Measurements from ENCODE around the gene CTTN. TPM values are rescaled to one million over a fixed set of nuclear protein-coding genes. Genes with fewer than 3 reads are reported as not detected.
A peak's percentile ranks its signal among the peaks of the same experiment; 100 is the strongest.

Gene CTTN
- total RNA-seq, 1 experiment from 2014 or later = 224 TPM

DNA sequence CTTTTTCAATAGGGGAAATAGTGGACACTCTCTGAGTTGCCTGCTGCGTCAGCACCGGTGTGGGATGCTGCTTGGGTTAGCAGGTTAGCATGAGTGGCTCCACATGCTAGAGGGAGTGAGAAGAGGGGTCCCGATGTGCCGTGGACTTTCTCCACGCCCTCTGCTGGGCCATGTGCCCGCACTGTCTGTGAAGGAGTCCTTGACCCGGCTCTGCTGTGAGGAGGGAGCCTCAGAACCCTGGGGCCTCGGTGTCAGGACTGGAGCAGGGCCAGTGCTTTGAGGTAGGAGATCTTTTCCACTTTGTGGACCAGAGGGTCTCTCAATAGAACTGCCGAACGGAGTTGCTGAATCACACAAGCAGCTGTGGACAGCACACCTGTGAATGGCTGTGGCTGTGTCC is 14.8 kb downstream of the CTTN start:
- Histone ChIP-seq H3K14ac (ENCODE audit: insufficient read depth, low read length) (no peak overlapping the region), H3K9me3 (ENCODE audit: control insufficient read depth, low read depth, low read length) (no peaks in the 10 kb centered on the region), H3K23me2 (ENCODE audit: insufficient read length, low read depth, low read length, poor library complexity, severe bottlenecking) (no peaks in the 10 kb centered on the region), H3K56ac (ENCODE audit: insufficient read length, low read depth, low read length) (no peak overlapping the region), H3K23ac (ENCODE audit: insufficient read length, low read depth, low read length) (no peak overlapping the region), H3K79me2 (ENCODE audit: insufficient read depth, low read length) (no peaks in the 10 kb centered on the region), H2BK12ac (ENCODE audit: insufficient read length, low read depth, low read length) (no peak overlapping the region), H3K27ac (ENCODE audit: insufficient read length, low read depth, low read length) (no peak overlapping the region), H3K18ac (ENCODE audit: insufficient read length, low read depth, low read length) (no peak overlapping the region), H4K91ac (ENCODE audit: insufficient read length, low read depth, low read length) (no peak overlapping the region), H2BK120ac (ENCODE audit: low read depth, low read length, poor library complexity, severe bottlenecking) (no peak overlapping the region), H3T11ph (ENCODE audit: low read length) (no peak overlapping the region), H4K8ac (replicated peaks; ENCODE audit: insufficient read length, low read depth, low read length) (no peak overlapping the region), H4K20me1 (ENCODE audit: control insufficient read depth, insufficient read depth, insufficient read length) (no peaks in the 10 kb centered on the region), H4K5ac (ENCODE audit: insufficient read length, low read depth, low read length) (no peak overlapping the region), H2AK5ac (ENCODE audit: insufficient read length, low read length) (no peak overlapping the region), H2BK5ac (ENCODE audit: insufficient read length, low read length) (no peak overlapping the region), H2BK15ac (ENCODE audit: low read depth, low read length) (no peak overlapping the region), H3K4ac (ENCODE audit: low read depth, low read length) (no peak overlapping the region), H3K27me3 (ENCODE audit: insufficient read depth, low read length) (no peaks in the 10 kb centered on the region), H2BK20ac (ENCODE audit: low read depth, low read length, poor library complexity, severe bottlenecking) (no peak overlapping the region), H3K79me1 (ENCODE audit: insufficient read depth, low read depth, low read length, poor library complexity, severe bottlenecking) (peaks cover 4% of the 10 kb centered on the region), H2AFZ (ENCODE audit: low read length) (no peak overlapping the region), H3K9ac (ENCODE audit: extremely low read depth, insufficient read length, low read length) (no peak overlapping the region), H3K4me1 (ENCODE audit: insufficient read depth, low read length) (no peaks in the 10 kb centered on the region), H3K4me2 (ENCODE audit: insufficient read depth, insufficient read length, low read length) (no peak overlapping the region)
- H3K4me3 Mint-ChIP-seq = no peak overlapping the region
- peaks cover 63 to 97% (median 92%) of the 10 kb centered on the region in 3 experiments for H3K36me3 Mint-ChIP-seq (ENCODE audit: insufficient read depth in 1 of 3, low read depth in 3 of 3)
- H3K27me3 Mint-ChIP-seq (ENCODE audit: low read depth) = no peaks in the 10 kb centered on the region
- WGBS (ENCODE audit: extremely low coverage, insufficient read length, low lambda C conversion rate) = no CpG with 5 or more reads among the region's 10 CpGs
- H3K9me3 Mint-ChIP-seq = no peaks in the 10 kb centered on the region
- H3K4me1 Mint-ChIP-seq = no peaks in the 10 kb centered on the region
- DNase-seq = no peak
- H3K27ac Mint-ChIP-seq = 0 out of 7 replicates have a peak overlapping the region, but pooled peaks of 1 of the 3 experiments have one; percentile 58
- TF ChIP-seq, protein P1, sequence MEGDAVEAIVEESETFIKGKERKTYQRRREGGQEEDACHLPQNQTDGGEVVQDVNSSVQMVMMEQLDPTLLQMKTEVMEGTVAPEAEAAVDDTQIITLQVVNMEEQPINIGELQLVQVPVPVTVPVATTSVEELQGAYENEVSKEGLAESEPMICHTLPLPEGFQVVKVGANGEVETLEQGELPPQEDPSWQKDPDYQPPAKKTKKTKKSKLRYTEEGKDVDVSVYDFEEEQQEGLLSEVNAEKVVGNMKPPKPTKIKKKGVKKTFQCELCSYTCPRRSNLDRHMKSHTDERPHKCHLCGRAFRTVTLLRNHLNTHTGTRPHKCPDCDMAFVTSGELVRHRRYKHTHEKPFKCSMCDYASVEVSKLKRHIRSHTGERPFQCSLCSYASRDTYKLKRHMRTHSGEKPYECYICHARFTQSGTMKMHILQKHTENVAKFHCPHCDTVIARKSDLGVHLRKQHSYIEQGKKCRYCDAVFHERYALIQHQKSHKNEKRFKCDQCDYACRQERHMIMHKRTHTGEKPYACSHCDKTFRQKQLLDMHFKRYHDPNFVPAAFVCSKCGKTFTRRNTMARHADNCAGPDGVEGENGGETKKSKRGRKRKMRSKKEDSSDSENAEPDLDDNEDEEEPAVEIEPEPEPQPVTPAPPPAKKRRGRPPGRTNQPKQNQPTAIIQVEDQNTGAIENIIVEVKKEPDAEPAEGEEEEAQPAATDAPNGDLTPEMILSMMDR (conservative IDR thresholded peaks at IDR 0.05) = no peak

Measured in H9 (cell line).